OCI-LY1 (cell line): ENCODE results near the gene HAO2.

Source experiments
- H2AFZ ChIP-seq: fragments of 200-600 bp; sonication (generic), shearing (Covaris generic); 2 replicates; pipeline ENCODE4 v1.6.0; 2014; ENCODE audit warnings: antibody characterized with exemption, mild to moderate bottlenecking, low read length
- H3F3A ChIP-seq: fragments of 200-600 bp; sonication (generic), shearing (Covaris generic); 2 replicates; pipeline ENCODE4 v1.6.0; 2014; ENCODE audit warnings: mild to moderate bottlenecking, antibody characterized with exemption, low read length, moderate library complexity; ENCODE audit not compliant: insufficient read depth
- H3K27ac ChIP-seq: fragments of 200-600 bp; sonication (generic); 2 replicates; pipeline ENCODE4 v1.5.1; 2014; ENCODE audit warnings: low read length, mixed run types, mild to moderate bottlenecking, low read depth; ENCODE audit not compliant: poor library complexity, severe bottlenecking
- H3K27me3 ChIP-seq: fragments of 200-600 bp; sonication (generic); 2 replicates; pipeline ENCODE4 v1.6.0; 2014; ENCODE audit warnings: antibody characterized with exemption, mild to moderate bottlenecking, low read length, moderate library complexity; ENCODE audit not compliant: insufficient read depth
- H3K36me3 ChIP-seq: fragments of 200-600 bp; sonication (generic); 2 replicates; pipeline ENCODE4 v1.6.1; 2014; ENCODE audit warnings: mild to moderate bottlenecking, antibody characterized with exemption, low read length, moderate library complexity, mixed read lengths; ENCODE audit not compliant: insufficient read depth
- H3K4me1 ChIP-seq: fragments of 200-600 bp; sonication (generic); 2 replicates; pipeline ENCODE4 v1.5.1; 2014; ENCODE audit warnings: mild to moderate bottlenecking, low read length, moderate library complexity; ENCODE audit not compliant: insufficient read depth, severe bottlenecking
- H3K4me2 ChIP-seq: fragments of 200-600 bp; sonication (generic), shearing (Covaris generic); 2 replicates; pipeline ENCODE4 v1.6.1; 2014; ENCODE audit warnings: low read length
- H3K4me3 ChIP-seq: fragments of 200-600 bp; sonication (generic); 2 replicates; pipeline ENCODE4 v1.5.1; 2014; ENCODE audit warnings: low read length, low read depth, mild to moderate bottlenecking, mixed read lengths; ENCODE audit not compliant: poor library complexity, severe bottlenecking
- H3K79me2 ChIP-seq: fragments of 200-600 bp; shearing (Covaris generic); 2 replicates; pipeline ENCODE4 v1.6.1; 2016; ENCODE audit warnings: mixed run types, low read length, mixed read lengths; ENCODE audit not compliant: insufficient read depth
- H3K9ac ChIP-seq: fragments of 200-600 bp; sonication (generic), shearing (Covaris generic); 2 replicates; pipeline ENCODE4 v1.6.1; 2014; ENCODE audit warnings: mild to moderate bottlenecking, low read length, mixed read lengths
- H3K9me2 ChIP-seq: fragments of 200-600 bp; sonication (generic), shearing (Covaris generic); 2 replicates; pipeline ENCODE4 v1.6.1; 2014; ENCODE audit warnings: low read depth, mild to moderate bottlenecking, low read length, mixed read lengths
- H3K9me3 ChIP-seq: fragments of 200-600 bp; shearing (Covaris generic); 2 replicates; pipeline ENCODE4 v1.6.1; 2014; ENCODE audit warnings: low read length, mixed read lengths
- H4K20me1 ChIP-seq: fragments of 200-600 bp; sonication (generic), shearing (Covaris generic); 2 replicates; pipeline ENCODE4 v1.6.0; 2016; ENCODE audit warnings: mild to moderate bottlenecking, low read length; ENCODE audit not compliant: insufficient read depth
- CTCF ChIP-seq: fragments of 200-600 bp; sonication (generic), shearing (Covaris generic); IDR thresholded peaks from 2 replicates; pipeline ENCODE4 v1.5.1; 2017; ENCODE audit warnings: mild to moderate bottlenecking, antibody characterized with exemption, low read length, moderate library complexity, mixed read lengths
- EZH2 ChIP-seq: fragments of 200-600 bp; sonication (generic), shearing (Covaris generic); IDR thresholded peaks from 2 replicates; pipeline ENCODE4 v1.8.0; 2017; ENCODE audit warnings: borderline replicate concordance, mixed run types, mild to moderate bottlenecking, antibody characterized with exemption, low read length, moderate library complexity, mixed read lengths

HAO2 gene

GRCh38 chr1:119327094-119327449 lies 41.5 kb upstream of the HAO2 start:
- no peaks in the 10 kb centered on the region for H3K27me3 ChIP-seq
- H3K79me2 ChIP-seq: no peaks in the 10 kb centered on the region
- no peak overlapping the region for H3K27ac ChIP-seq
- no peaks in the 10 kb centered on the region for H3K9me2 ChIP-seq
- no peak overlapping the region for H2AFZ ChIP-seq
- no peak overlapping the region for H3K9ac ChIP-seq
- no peaks in the 10 kb centered on the region for H4K20me1 ChIP-seq
- no peaks in the 10 kb centered on the region for H3K36me3 ChIP-seq
- no peak overlapping the region for H3K4me3 ChIP-seq
- no peak for TF ChIP-seq EZH2
- no peak for TF ChIP-seq CTCF
- H3K9me3 ChIP-seq: no peaks in the 10 kb centered on the region
- no peaks in the 10 kb centered on the region for H3F3A ChIP-seq
- H3K4me2 ChIP-seq: no peak overlapping the region
- H3K4me1 ChIP-seq: no peaks in the 10 kb centered on the region

GRCh38 chr1:119327450-119328155 lies 41.0 kb upstream of the HAO2 start:
- H3K4me1 ChIP-seq: no peaks in the 10 kb centered on the region
- H3K4me2 ChIP-seq: no peak overlapping the region
- H3K36me3 ChIP-seq: no peaks in the 10 kb centered on the region
- H3K27ac ChIP-seq: no peak overlapping the region
- no peaks in the 10 kb centered on the region for H3K27me3 ChIP-seq
- no peaks in the 10 kb centered on the region for H3K79me2 ChIP-seq
- H3K9me3 ChIP-seq: no peaks in the 10 kb centered on the region
- TF ChIP-seq CTCF: peak; percentile 50
- no peak for TF ChIP-seq EZH2
- no peak overlapping the region for H2AFZ ChIP-seq
- no peaks in the 10 kb centered on the region for H4K20me1 ChIP-seq
- no peaks in the 10 kb centered on the region for H3K9me2 ChIP-seq
- no peak overlapping the region for H3K4me3 ChIP-seq
- no peak overlapping the region for H3K9ac ChIP-seq
- H3F3A ChIP-seq: no peaks in the 10 kb centered on the region

- H3K27me3 ChIP-seq: no peaks in the 10 kb centered on the region
- H3K36me3 ChIP-seq: no peaks in the 10 kb centered on the region
- H3K4me2 ChIP-seq: no peak overlapping the region
- H3K9me3 ChIP-seq: no peaks in the 10 kb centered on the region
- no peaks in the 10 kb centered on the region for H4K20me1 ChIP-seq
- no peaks in the 10 kb centered on the region for H3K9me2 ChIP-seq
- H3K79me2 ChIP-seq: no peaks in the 10 kb centered on the region
- H2AFZ ChIP-seq: no peak overlapping the region
- H3F3A ChIP-seq: no peaks in the 10 kb centered on the region
- no peaks in the 10 kb centered on the region for H3K4me1 ChIP-seq
- H3K9ac ChIP-seq: no peak overlapping the region
- no peak overlapping the region for H3K4me3 ChIP-seq
- no peak overlapping the region for H3K27ac ChIP-seq
- TF ChIP-seq EZH2 (no peak), CTCF (no peak)
Observed at GRCh38 chr1:119329541-119330461, 38.8 kb upstream of the HAO2 start.
